ENCODE measurements around the gene TRIP4. TPM values are rescaled to one million over a fixed set of nuclear protein-coding genes. Genes with fewer than 3 reads are reported as not detected.

The TRIP4 gene
- total and polyA plus RNA-seq, 9 of the 15 experiments (the other 6 are each of a cell fraction or from before 2014, with no cell fraction given): 7.6 to 23.3 (median 16.7) TPM

GRCh38 chr15:64460206-64460723 lies 72.6 kb downstream of the TRIP4 start, which contains the start of gene ZNF609 (continued):
- TF ChIP-seq, protein P1, sequence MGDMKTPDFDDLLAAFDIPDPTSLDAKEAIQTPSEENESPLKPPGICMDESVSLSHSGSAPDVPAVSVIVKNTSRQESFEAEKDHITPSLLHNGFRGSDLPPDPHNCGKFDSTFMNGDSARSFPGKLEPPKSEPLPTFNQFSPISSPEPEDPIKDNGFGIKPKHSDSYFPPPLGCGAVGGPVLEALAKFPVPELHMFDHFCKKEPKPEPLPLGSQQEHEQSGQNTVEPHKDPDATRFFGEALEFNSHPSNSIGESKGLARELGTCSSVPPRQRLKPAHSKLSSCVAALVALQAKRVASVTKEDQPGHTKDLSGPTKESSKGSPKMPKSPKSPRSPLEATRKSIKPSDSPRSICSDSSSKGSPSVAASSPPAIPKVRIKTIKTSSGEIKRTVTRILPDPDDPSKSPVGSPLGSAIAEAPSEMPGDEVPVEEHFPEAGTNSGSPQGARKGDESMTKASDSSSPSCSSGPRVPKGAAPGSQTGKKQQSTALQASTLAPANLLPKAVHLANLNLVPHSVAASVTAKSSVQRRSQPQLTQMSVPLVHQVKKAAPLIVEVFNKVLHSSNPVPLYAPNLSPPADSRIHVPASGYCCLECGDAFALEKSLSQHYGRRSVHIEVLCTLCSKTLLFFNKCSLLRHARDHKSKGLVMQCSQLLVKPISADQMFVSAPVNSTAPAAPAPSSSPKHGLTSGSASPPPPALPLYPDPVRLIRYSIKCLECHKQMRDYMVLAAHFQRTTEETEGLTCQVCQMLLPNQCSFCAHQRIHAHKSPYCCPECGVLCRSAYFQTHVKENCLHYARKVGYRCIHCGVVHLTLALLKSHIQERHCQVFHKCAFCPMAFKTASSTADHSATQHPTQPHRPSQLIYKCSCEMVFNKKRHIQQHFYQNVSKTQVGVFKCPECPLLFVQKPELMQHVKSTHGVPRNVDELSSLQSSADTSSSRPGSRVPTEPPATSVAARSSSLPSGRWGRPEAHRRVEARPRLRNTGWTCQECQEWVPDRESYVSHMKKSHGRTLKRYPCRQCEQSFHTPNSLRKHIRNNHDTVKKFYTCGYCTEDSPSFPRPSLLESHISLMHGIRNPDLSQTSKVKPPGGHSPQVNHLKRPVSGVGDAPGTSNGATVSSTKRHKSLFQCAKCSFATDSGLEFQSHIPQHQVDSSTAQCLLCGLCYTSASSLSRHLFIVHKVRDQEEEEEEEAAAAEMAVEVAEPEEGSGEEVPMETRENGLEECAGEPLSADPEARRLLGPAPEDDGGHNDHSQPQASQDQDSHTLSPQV (IDR thresholded peaks at IDR 0.05): peak; percentile 68
- TF ChIP-seq CCAR2 (IDR thresholded peaks at IDR 0.05; ENCODE audit: low read depth, low read length) (no peak), DEAF1 (CRISPR knock-in tag; IDR thresholded peaks at IDR 0.05) (no peak), MTA2 (IDR thresholded peaks at IDR 0.05; ENCODE audit: low read depth) (0 out of 2 replicates have a peak, but pooled peaks have one; percentile 15), MAFK (IDR thresholded peaks at IDR 0.05; ENCODE audit: low read length) (no peak), ZNF23 (CRISPR knock-in tag; IDR thresholded peaks at IDR 0.05) (no peak), HNRNPUL1 (IDR thresholded peaks at IDR 0.05; ENCODE audit: low read length) (no peak), MAZ (CRISPR knock-in tag; conservative IDR thresholded peaks at IDR 0.05 in 1 of 2, IDR thresholded peaks at IDR 0.05 in 1 of 2) (peak; percentile 82 to 90), ZNF655 (CRISPR knock-in tag; IDR thresholded peaks at IDR 0.05) (no peak), TEAD4 (IDR thresholded peaks at IDR 0.05; ENCODE audit: low read length) (peak; percentile 82), TEAD4 (CRISPR knock-in tag; IDR thresholded peaks at IDR 0.05; ENCODE audit: borderline replicate concordance) (no peak; the same call in 1 of the 2 replicates), ZNF507 (tag; conservative IDR thresholded peaks at IDR 0.05) (no peak), GTF2F1 (IDR thresholded peaks at IDR 0.05; ENCODE audit: low read depth, low read length) (no peak), ZNF561 (CRISPR knock-in tag; conservative IDR thresholded peaks at IDR 0.05) (no peak), KDM4B (IDR thresholded peaks at IDR 0.05; ENCODE audit: borderline replicate concordance in 2 of 2, low read depth in 1 of 2) (peak in 1 of 2 experiments; percentile 61; a peak in 1 of 4 replicates), NFXL1 (CRISPR knock-in tag; IDR thresholded peaks at IDR 0.05) (no peak), DLX4 (CRISPR knock-in tag; IDR thresholded peaks at IDR 0.05) (no peak), ZNF444 (CRISPR knock-in tag; IDR thresholded peaks at IDR 0.05) (no peak), ZNF263 (CRISPR knock-in tag; IDR thresholded peaks at IDR 0.05; ENCODE audit: borderline replicate concordance) (no peak; the same call in 1 of the 2 replicates), TCFL5 (CRISPR knock-in tag; conservative IDR thresholded peaks at IDR 0.05) (no peak)
- TF ChIP-seq, protein P2, sequence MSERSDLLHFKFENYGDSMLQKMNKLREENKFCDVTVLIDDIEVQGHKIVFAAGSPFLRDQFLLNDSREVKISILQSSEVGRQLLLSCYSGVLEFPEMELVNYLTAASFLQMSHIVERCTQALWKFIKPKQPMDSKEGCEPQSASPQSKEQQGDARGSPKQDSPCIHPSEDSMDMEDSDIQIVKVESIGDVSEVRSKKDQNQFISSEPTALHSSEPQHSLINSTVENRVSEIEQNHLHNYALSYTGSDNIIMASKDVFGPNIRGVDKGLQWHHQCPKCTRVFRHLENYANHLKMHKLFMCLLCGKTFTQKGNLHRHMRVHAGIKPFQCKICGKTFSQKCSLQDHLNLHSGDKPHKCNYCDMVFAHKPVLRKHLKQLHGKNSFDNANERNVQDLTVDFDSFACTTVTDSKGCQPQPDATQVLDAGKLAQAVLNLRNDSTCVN (CRISPR knock-in tag; IDR thresholded peaks at IDR 0.05): no peak

Data from K562 (cell line).